ENCODE data around the gene ASTL.
A peak's percentile ranks its signal among the peaks of the same experiment; 100 is the strongest.

ASTL gene

DNA sequence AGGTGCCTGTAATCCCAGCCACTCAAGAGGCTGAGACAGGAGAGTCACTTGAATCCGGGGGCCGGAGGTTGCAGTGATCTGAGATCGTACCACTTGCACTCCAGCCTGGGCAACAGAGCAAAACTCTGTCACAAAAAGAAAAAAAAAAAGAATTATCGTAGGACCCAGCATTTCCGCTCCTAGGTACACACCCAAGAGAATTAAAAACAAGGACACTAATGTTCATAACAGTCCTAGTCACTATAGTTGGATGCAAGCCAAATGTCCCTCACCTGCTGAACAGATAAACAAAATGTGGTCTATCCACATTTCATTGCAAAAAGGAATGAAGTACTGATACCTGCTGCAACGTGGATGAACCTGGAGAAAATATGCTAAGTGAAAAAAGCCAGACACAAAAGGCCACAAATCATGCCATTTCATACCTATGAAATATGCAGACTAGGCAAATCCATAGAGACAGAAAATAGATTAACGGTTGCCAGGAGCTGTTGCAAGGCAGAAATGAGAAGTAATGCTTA lies 43.1 kb downstream of the ASTL start:
- Histone ChIP-seq H3K4me3 (ENCODE audit: low read depth, low read length) (no peak overlapping the region), H3K9me3 (ENCODE audit: control insufficient read depth, insufficient read depth, low read depth, low read length) (no peaks in the 10 kb centered on the region), H3K27ac (ENCODE audit: extremely low read depth, low read depth, low read length) (no peak overlapping the region), H3K4me1 (ENCODE audit: control insufficient read depth, insufficient read depth, low read length) (no peaks in the 10 kb centered on the region), H3K36me3 (ENCODE audit: control insufficient read depth in 2 of 2, insufficient read depth in 1 of 2, low read length in 2 of 2) (no peaks in the 10 kb centered on the region)
- peak; percentile 79 for TF ChIP-seq ZNF10 (tag by site-specific recombination; IDR thresholded peaks at IDR 0.05)
- TF ChIP-seq, protein P1, sequence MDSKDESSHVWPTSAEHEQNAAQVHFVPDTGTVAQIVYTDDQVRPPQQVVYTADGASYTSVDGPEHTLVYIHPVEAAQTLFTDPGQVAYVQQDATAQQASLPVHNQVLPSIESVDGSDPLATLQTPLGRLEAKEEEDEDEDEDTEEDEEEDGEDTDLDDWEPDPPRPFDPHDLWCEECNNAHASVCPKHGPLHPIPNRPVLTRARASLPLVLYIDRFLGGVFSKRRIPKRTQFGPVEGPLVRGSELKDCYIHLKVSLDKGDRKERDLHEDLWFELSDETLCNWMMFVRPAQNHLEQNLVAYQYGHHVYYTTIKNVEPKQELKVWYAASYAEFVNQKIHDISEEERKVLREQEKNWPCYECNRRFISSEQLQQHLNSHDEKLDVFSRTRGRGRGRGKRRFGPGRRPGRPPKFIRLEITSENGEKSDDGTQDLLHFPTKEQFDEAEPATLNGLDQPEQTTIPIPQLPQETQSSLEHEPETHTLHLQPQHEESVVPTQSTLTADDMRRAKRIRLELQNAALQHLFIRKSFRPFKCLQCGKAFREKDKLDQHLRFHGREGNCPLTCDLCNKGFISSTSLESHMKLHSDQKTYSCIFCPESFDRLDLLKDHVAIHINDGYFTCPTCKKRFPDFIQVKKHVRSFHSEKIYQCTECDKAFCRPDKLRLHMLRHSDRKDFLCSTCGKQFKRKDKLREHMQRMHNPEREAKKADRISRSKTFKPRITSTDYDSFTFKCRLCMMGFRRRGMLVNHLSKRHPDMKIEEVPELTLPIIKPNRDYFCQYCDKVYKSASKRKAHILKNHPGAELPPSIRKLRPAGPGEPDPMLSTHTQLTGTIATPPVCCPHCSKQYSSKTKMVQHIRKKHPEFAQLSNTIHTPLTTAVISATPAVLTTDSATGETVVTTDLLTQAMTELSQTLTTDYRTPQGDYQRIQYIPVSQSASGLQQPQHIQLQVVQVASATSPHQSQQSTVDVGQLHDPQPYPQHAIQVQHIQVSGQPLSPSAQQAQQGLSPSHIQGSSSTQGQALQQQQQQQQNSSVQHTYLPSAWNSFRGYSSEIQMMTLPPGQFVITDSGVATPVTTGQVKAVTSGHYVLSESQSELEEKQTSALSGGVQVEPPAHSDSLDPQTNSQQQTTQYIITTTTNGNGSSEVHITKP (tag by site-specific recombination; IDR thresholded peaks at IDR 0.05), result peak; percentile 34; the same call in 1 of the 2 replicates
- TF ChIP-seq ZBTB21 (tag by site-specific recombination; IDR thresholded peaks at IDR 0.05), result no peak
- ChIA-PET CTCF (no interaction called here), POLR2A (no interaction called here)

DNA sequence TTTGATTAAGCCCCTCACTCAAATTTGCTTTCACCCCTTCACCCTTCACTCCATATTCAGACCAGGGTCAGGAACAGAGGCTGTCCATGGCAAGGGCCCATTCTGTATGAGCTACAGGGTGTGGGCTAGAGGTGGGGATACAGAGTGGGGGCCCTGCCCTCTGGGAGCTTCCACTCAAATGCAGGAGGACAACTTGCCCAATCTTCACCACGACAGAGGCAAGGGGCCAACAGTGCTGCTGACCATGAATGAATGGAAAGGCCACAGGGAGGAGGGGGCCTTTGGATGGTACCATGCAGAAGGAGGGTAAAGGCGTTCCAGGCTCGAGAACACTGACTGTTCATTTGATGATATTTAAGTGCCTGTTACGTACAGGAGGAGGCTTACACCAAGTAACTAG lies 44.8 kb downstream of the ASTL start:
- TF ChIP-seq, protein P2, sequence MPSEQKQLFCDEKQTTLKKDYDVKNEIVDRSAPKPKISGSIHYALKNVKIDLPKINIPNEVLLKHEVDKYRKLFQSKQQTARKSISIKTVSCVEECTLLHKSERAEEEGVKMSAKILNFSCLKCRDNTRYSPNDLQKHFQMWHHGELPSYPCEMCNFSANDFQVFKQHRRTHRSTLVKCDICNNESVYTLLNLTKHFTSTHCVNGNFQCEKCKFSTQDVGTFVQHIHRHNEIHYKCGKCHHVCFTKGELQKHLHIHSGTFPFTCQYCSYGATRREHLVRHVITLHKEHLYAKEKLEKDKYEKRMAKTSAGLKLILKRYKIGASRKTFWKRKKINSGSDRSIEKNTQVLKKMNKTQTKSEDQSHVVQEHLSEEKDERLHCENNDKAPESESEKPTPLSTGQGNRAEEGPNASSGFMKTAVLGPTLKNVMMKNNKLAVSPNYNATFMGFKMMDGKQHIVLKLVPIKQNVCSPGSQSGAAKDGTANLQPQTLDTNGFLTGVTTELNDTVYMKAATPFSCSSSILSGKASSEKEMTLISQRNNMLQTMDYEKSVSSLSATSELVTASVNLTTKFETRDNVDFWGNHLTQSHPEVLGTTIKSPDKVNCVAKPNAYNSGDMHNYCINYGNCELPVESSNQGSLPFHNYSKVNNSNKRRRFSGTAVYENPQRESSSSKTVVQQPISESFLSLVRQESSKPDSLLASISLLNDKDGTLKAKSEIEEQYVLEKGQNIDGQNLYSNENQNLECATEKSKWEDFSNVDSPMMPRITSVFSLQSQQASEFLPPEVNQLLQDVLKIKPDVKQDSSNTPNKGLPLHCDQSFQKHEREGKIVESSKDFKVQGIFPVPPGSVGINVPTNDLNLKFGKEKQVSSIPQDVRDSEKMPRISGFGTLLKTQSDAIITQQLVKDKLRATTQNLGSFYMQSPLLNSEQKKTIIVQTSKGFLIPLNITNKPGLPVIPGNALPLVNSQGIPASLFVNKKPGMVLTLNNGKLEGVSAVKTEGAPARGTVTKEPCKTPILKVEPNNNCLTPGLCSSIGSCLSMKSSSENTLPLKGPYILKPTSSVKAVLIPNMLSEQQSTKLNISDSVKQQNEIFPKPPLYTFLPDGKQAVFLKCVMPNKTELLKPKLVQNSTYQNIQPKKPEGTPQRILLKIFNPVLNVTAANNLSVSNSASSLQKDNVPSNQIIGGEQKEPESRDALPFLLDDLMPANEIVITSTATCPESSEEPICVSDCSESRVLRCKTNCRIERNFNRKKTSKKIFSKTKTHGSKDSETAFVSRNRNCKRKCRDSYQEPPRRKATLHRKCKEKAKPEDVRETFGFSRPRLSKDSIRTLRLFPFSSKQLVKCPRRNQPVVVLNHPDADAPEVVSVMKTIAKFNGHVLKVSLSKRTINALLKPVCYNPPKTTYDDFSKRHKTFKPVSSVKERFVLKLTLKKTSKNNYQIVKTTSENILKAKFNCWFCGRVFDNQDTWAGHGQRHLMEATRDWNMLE (tag by site-specific recombination; conservative IDR thresholded peaks at IDR 0.05; ENCODE audit: low read depth), result no peak
- no peak for TF ChIP-seq ZNF626 (tag by site-specific recombination; IDR thresholded peaks at IDR 0.05)
- no peak for TF ChIP-seq ZNF660 (tag by site-specific recombination; IDR thresholded peaks at IDR 0.05)
- no peak for TF ChIP-seq FEZF1 (tag by site-specific recombination; IDR thresholded peaks at IDR 0.05)
- no peak for TF ChIP-seq RBAK (tag by site-specific recombination; IDR thresholded peaks at IDR 0.05)
- TF ChIP-seq ZNF184 (tag by site-specific recombination; IDR thresholded peaks at IDR 0.05), result no peak
- TF ChIP-seq KLF1 (tag by site-specific recombination; IDR thresholded peaks at IDR 0.05), result no peak
- TF ChIP-seq ZFHX2 (tag by site-specific recombination; conservative IDR thresholded peaks at IDR 0.05), result no peak
- TF ChIP-seq ZNF175 (tag by site-specific recombination; IDR thresholded peaks at IDR 0.05), result no peak
- TF ChIP-seq SP3 (tag by site-specific recombination; IDR thresholded peaks at IDR 0.05), result no peak
- no peak for TF ChIP-seq YY1 (tag by site-specific recombination; IDR thresholded peaks at IDR 0.05)
- TF ChIP-seq ZNF548 (tag by site-specific recombination; IDR thresholded peaks at IDR 0.05), result no peak
- TF ChIP-seq ZNF76 (tag by site-specific recombination; IDR thresholded peaks at IDR 0.05; ENCODE audit: borderline replicate concordance, low read depth), result no peak
- no peak for TF ChIP-seq ZNF404 (tag by site-specific recombination; IDR thresholded peaks at IDR 0.05)
- no peak for TF ChIP-seq ZSCAN23 (tag by site-specific recombination; IDR thresholded peaks at IDR 0.05)
- TF ChIP-seq IKZF3 (tag by site-specific recombination; IDR thresholded peaks at IDR 0.05), result no peak
- no peak for TF ChIP-seq ZXDB (tag by site-specific recombination; IDR thresholded peaks at IDR 0.05)
- Histone ChIP-seq H3K36me3 (ENCODE audit: control insufficient read depth in 2 of 2, insufficient read depth in 1 of 2, low read length in 2 of 2) (no peaks in the 10 kb centered on the region), H3K4me3 (ENCODE audit: low read depth, low read length) (no peak overlapping the region), H3K9me3 (ENCODE audit: control insufficient read depth, insufficient read depth, low read depth, low read length) (no peaks in the 10 kb centered on the region), H3K4me1 (ENCODE audit: control insufficient read depth, insufficient read depth, low read length) (no peaks in the 10 kb centered on the region), H3K27ac (ENCODE audit: extremely low read depth, low read depth, low read length) (no peak overlapping the region)
- CTCF ChIA-PET, result interaction anchor here (1.7 kb wide), 1 partner anchor 82 kb away, joined by 3 read pairs; no protein-coding TSS in a partner anchor
- POLR2A ChIA-PET, result no interaction called here

All from HEK293 (cell line).